GM23248 (cell line): Measurements from ENCODE around the gene TEX30. TPM values are rescaled to one million over a fixed set of nuclear protein-coding genes. Genes with fewer than 3 reads are reported as not detected.

Source experiments
- DNase-seq: peaks from one replicate; pipeline ENCODE4 v3.0.0-alpha.2; 2015
- H2AFZ ChIP-seq: fragments of 200-600 bp; sonication (generic); 2 replicates; pipeline ENCODE4 v1.6.1; 2016; ENCODE audit warnings: antibody characterized with exemption
- H3F3A ChIP-seq: fragments of 200-600 bp; sonication (generic); 2 replicates; pipeline ENCODE4 v1.6.1; 2016; ENCODE audit warnings: mild to moderate bottlenecking, antibody characterized with exemption, mixed run types; ENCODE audit not compliant: insufficient read depth
- H3K27ac ChIP-seq: fragments of 200-600 bp; sonication (generic); 2 replicates; pipeline ENCODE4 v1.5.1; 2016; ENCODE audit warnings: mild to moderate bottlenecking
- H3K27me3 ChIP-seq: fragments of 200-600 bp; sonication (generic); replicated peaks from 2 replicates; pipeline ENCODE4 v1.6.1; 2016; ENCODE audit warnings: mild to moderate bottlenecking; ENCODE audit not compliant: insufficient read depth
- H3K36me3 ChIP-seq: fragments of 200-600 bp; sonication (generic); 2 replicates; pipeline ENCODE4 v1.6.1; 2016; ENCODE audit warnings: low read depth, mild to moderate bottlenecking
- H3K4me1 ChIP-seq: fragments of 200-600 bp; sonication (generic); 2 replicates; pipeline ENCODE4 v1.6.1; 2016; ENCODE audit warnings: mild to moderate bottlenecking; ENCODE audit not compliant: insufficient read depth
- H3K4me2 ChIP-seq: fragments of 200-600 bp; sonication (generic); one replicate; pipeline ENCODE4 v1.6.1; 2016; ENCODE audit warnings: mild to moderate bottlenecking; ENCODE audit not compliant: unreplicated experiment
- H3K4me3 ChIP-seq: fragments of 200-600 bp; sonication (generic); 2 replicates; pipeline ENCODE4 v1.5.1; 2016; ENCODE audit warnings: mild to moderate bottlenecking
- H3K79me2 ChIP-seq: fragments of 200-600 bp; sonication (generic); 2 replicates; pipeline ENCODE4 v1.6.1; 2016; ENCODE audit warnings: mild to moderate bottlenecking; ENCODE audit not compliant: insufficient read depth
- H3K9ac ChIP-seq: fragments of 200-600 bp; sonication (generic); 2 replicates; pipeline ENCODE4 v1.6.1; 2016; ENCODE audit warnings: mild to moderate bottlenecking
- H3K9me2 ChIP-seq: fragments of 200-600 bp; sonication (generic); 2 replicates; pipeline ENCODE4 v1.6.1; 2016; ENCODE audit warnings: mixed run types, mild to moderate bottlenecking, moderate library complexity; ENCODE audit not compliant: insufficient read depth
- H3K9me3 ChIP-seq: fragments of 200-600 bp; sonication (generic); one replicate; pipeline ENCODE4 v1.6.1; 2017; ENCODE audit warnings: low read depth
- H4K20me1 ChIP-seq: fragments of 200-600 bp; sonication (generic); 2 replicates; pipeline ENCODE4 v1.6.0; 2016; ENCODE audit not compliant: insufficient read depth
- EZH2 ChIP-seq: fragments of 200-600 bp; sonication (generic); IDR thresholded peaks from 2 replicates; pipeline ENCODE4 v1.6.1; 2018; ENCODE audit warnings: antibody characterized with exemption, mild to moderate bottlenecking; ENCODE audit not compliant: insufficient read depth, poor library complexity, severe bottlenecking
- EZH2phosphoT487 ChIP-seq: fragments of 200-600 bp; sonication (generic); IDR thresholded peaks from 2 replicates; pipeline ENCODE4 v1.6.1; 2018; ENCODE audit warnings: antibody characterized with exemption, moderate library complexity, mild to moderate bottlenecking, low read depth; ENCODE audit not compliant: insufficient read depth
- WGBS, 2 experiments: methylation state at CpG; one replicate each; pipeline ENCODE4 v1.1.6; 2015 to 2017; ENCODE audit warnings: low lambda C conversion rate in 2 of 2, low coverage in 1 of 2; ENCODE audit errors: missing lambda C conversion rate in 2 of 2; 5-methylcytosine and 5-hydroxymethylcytosine counted together
- in situ Hi-C: fragments of 300-500 bp; cut with MboI; formaldehyde crosslinking; loops from 2 replicates; pipeline ENCODE4 v1.15.0; 2020
- polyA plus RNA-seq: library from polyadenylated mRNA; unstranded; fragments of >200 nt; fragmentation: Nextera tagmentation; extraction: Ambion mirVana; gene quantifications from 2 replicates; pipeline ENCODE4 v1.2.1, GENCODE V29; 2016
- total RNA-seq: library from RNA; depleted of rRNA; stranded (reverse); fragments of >200 nt; shearing (Covaris generic); gene quantifications from 2 replicates; pipeline ENCODE4 v1.2.3, GENCODE V29; 2014

Gene TEX30
- total and polyA plus RNA-seq, 2 experiments from 2014 or later: 21.1 to 37.6 TPM

GRCh38 chr13:102771298-102772041 lies 2.1 kb downstream of the TEX30 start:
- no peak for DNase-seq
- H3K4me3 ChIP-seq: no peak overlapping the region
- TF ChIP-seq EZH2: no peak
- TF ChIP-seq EZH2phosphoT487: no peak
- H3K27me3 ChIP-seq: no peaks in the 10 kb centered on the region
- peaks cover 9% of the 10 kb centered on the region; the same call in 1 of the 2 replicates for H3K36me3 ChIP-seq
- H3K79me2 ChIP-seq: peaks cover 42% of the 10 kb centered on the region
- 90 to 91% methylated on average over 6 of the region's 6 CpGs for WGBS, 2 experiments
- H3K4me2 ChIP-seq: no peak overlapping the region
- H3K9me3 ChIP-seq: no peaks in the 10 kb centered on the region
- no peaks in the 10 kb centered on the region for H4K20me1 ChIP-seq
- in situ Hi-C loops: no loop called here
- H3K9me2 ChIP-seq: no peaks in the 10 kb centered on the region
- H3K27ac ChIP-seq: no peak overlapping the region
- 0 out of 2 replicates have a peak, but pooled peaks cover 4% of the 10 kb centered on the region for H3K4me1 ChIP-seq
- H3K9ac ChIP-seq: no peak overlapping the region
- 0 out of 2 replicates have a peak, but pooled peaks cover 3% of the 10 kb centered on the region for H3F3A ChIP-seq
- H2AFZ ChIP-seq: no peak overlapping the region

GRCh38 chr13:102770435-102770834 lies 3.2 kb downstream of the TEX30 start:
- H3K4me1 ChIP-seq: 0 out of 2 replicates have a peak, but pooled peaks cover 4% of the 10 kb centered on the region
- H3K27ac ChIP-seq: no peak overlapping the region
- WGBS, 2 experiments: 70 to 77% methylated on average over 2 of the region's 2 CpGs
- 0 out of 2 replicates have a peak, but pooled peaks cover 3% of the 10 kb centered on the region for H3F3A ChIP-seq
- no peak overlapping the region for H3K4me3 ChIP-seq
- H3K27me3 ChIP-seq: no peaks in the 10 kb centered on the region
- DNase-seq: no peak
- H3K79me2 ChIP-seq: peaks cover 42% of the 10 kb centered on the region
- H3K9ac ChIP-seq: no peak overlapping the region
- TF ChIP-seq EZH2 (no peak), EZH2phosphoT487 (no peak)
- no peak overlapping the region for H3K4me2 ChIP-seq
- H2AFZ ChIP-seq: no peak overlapping the region
- in situ Hi-C loops: no loop called here
- peaks cover 13% of the 10 kb centered on the region for H3K36me3 ChIP-seq
- H4K20me1 ChIP-seq: no peaks in the 10 kb centered on the region
- no peaks in the 10 kb centered on the region for H3K9me2 ChIP-seq
- H3K9me3 ChIP-seq: no peaks in the 10 kb centered on the region

- Histone ChIP-seq H3K27ac (no peak overlapping the region), H3K27me3 (no peaks in the 10 kb centered on the region), H3K4me2 (no peak overlapping the region), H3K36me3 (peaks cover 13% of the 10 kb centered on the region), H2AFZ (no peak overlapping the region), H3K4me3 (no peak overlapping the region), H3F3A (0 out of 2 replicates have a peak, but pooled peaks cover 1% of the 10 kb centered on the region), H3K9ac (no peak overlapping the region), H3K9me2 (no peaks in the 10 kb centered on the region), H3K9me3 (no peaks in the 10 kb centered on the region), H4K20me1 (no peaks in the 10 kb centered on the region), H3K79me2 (peaks cover 42% of the 10 kb centered on the region), H3K4me1 (0 out of 2 replicates have a peak, but pooled peaks cover 4% of the 10 kb centered on the region)
- no peak for DNase-seq
- TF ChIP-seq EZH2: no peak
- TF ChIP-seq EZH2phosphoT487: no peak
- WGBS, 2 experiments: 73 to 75% methylated on average over 4 of the region's 4 CpGs
- in situ Hi-C loops: no loop called here
Measured at GRCh38 chr13:102769679-102770078, 3.9 kb downstream of the TEX30 start.

GRCh38 chr13:102768909-102769308 lies 4.7 kb downstream of the TEX30 start:
- peaks cover 42% of the 10 kb centered on the region for H3K79me2 ChIP-seq
- H4K20me1 ChIP-seq: no peaks in the 10 kb centered on the region
- H3K4me1 ChIP-seq: 0 out of 2 replicates have a peak, but pooled peaks cover 4% of the 10 kb centered on the region
- no peak overlapping the region for H3K4me2 ChIP-seq
- no peak overlapping the region for H3K27ac ChIP-seq
- H2AFZ ChIP-seq: no peak overlapping the region
- H3K9me2 ChIP-seq: no peaks in the 10 kb centered on the region
- TF ChIP-seq EZH2 (no peak), EZH2phosphoT487 (no peak)
- no peak overlapping the region for H3K9ac ChIP-seq
- H3K36me3 ChIP-seq: peaks cover 13% of the 10 kb centered on the region
- H3F3A ChIP-seq: no peaks in the 10 kb centered on the region
- H3K4me3 ChIP-seq: no peak overlapping the region
- no peaks in the 10 kb centered on the region for H3K9me3 ChIP-seq
- WGBS, 2 experiments: 66 to 68% methylated on average over 2 of the region's 2 CpGs
- in situ Hi-C loops: no loop called here
- no peak for DNase-seq
- no peaks in the 10 kb centered on the region for H3K27me3 ChIP-seq
